ENCODE results near the gene LAMP5.

Gene LAMP5, protein sequence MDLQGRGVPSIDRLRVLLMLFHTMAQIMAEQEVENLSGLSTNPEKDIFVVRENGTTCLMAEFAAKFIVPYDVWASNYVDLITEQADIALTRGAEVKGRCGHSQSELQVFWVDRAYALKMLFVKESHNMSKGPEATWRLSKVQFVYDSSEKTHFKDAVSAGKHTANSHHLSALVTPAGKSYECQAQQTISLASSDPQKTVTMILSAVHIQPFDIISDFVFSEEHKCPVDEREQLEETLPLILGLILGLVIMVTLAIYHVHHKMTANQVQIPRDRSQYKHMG

DNA sequence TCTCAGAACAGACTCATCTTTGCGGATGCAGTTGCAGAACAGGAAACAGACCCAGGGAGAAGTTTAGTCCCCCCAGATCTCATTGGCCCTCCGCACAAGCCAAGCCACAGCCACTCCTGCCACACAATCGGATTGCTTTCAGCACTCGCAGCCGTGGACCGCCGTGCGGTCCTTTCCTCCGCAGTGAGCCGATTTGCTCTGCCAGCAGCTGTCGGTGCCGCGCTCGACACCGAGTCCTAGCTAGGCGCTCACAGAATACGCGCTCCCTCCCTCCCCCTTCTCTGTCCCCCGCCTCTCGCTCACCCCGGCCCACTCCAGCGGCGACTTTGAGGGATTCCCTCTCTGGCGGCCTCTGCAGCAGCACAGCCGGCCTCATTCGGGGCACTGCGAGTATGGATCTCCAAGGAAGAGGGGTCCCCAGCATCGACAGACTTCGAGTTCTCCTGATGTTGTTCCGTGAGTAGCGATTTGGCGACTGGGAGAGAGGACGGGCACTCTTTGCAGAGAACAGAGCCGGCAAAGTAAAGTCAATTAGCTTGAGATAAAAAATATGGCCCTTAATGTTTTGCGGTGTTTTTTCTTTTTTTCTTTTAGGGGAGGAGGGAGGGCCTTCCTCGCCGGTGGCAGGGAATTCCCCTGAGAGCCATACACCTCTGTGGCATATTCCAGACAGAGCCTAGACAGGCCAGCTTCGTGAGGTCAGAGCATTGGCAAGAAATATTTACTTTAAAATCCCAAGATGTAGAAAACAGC, at the start of gene LAMP5:
LAMP5 (plus strand) TSS at position 130 of the 753 bp plus-strand sequence; CDS start at position 393, 263 bp downstream.
- H3K4me3 ChIP-seq (ENCODE audit: low read depth, low read length), result peak within 1 kb of the TSS; percentile 74
- no peak for DNase-seq (ENCODE audit: low read depth)
- TF ChIP-seq, protein P1, sequence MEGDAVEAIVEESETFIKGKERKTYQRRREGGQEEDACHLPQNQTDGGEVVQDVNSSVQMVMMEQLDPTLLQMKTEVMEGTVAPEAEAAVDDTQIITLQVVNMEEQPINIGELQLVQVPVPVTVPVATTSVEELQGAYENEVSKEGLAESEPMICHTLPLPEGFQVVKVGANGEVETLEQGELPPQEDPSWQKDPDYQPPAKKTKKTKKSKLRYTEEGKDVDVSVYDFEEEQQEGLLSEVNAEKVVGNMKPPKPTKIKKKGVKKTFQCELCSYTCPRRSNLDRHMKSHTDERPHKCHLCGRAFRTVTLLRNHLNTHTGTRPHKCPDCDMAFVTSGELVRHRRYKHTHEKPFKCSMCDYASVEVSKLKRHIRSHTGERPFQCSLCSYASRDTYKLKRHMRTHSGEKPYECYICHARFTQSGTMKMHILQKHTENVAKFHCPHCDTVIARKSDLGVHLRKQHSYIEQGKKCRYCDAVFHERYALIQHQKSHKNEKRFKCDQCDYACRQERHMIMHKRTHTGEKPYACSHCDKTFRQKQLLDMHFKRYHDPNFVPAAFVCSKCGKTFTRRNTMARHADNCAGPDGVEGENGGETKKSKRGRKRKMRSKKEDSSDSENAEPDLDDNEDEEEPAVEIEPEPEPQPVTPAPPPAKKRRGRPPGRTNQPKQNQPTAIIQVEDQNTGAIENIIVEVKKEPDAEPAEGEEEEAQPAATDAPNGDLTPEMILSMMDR (IDR thresholded peaks at IDR 0.05; ENCODE audit: low read depth, low read length, missing control alignments), result no peak

DNA sequence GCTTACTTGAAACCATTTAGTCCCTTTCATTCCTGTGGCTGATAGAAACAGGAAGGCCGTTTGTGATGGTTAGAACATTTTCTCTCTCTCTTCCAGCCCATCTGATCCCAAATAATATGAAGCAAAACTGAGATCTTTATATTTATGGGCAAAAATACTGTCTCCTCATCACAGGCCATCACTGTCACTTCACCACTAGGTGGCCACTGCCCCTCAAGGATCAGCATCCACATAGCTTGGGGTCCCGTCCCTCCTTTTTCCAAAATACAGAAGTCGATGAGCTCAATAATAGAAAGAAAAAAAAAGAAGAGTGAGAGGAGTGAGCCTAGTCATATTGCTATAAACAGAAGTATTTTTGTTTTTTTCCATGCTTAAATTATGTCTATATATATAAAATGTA, 46.4 kb upstream of the LAMP5 start:
- TF ChIP-seq, protein P1 (IDR thresholded peaks at IDR 0.05; ENCODE audit: low read depth, low read length, missing control alignments), result peak; percentile 76
- no peak overlapping the region for H3K4me3 ChIP-seq (ENCODE audit: low read depth, low read length)
- no peak for DNase-seq (ENCODE audit: low read depth)

DNA sequence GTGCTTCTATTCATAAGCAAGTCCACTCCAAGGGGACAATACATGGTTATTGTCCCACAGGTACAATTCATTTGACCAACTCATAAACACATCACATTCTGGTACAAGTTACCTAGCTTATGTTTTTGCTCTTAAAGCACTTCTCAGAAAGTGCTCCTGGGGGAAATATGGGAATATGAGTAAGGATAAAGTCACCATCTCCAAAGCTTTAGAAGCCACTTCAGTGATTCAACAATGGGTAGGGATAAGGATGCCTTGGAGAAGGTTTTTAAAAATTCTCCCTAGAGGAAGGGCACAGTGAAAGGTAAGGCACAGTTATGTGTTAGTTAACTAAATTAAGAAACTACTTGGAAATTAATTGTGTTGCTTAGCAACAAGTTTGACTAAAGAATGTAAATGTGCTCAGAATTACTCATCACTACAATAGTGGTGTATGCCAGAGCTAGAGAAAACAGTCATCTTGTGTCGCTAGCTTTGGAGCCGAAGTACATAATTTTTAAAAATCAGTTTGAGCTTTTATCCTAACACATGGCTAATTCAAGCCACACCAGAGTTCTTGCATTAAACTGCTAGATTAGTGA, 39.5 kb upstream of the LAMP5 start:
- no peak overlapping the region for H3K4me3 ChIP-seq (ENCODE audit: low read depth, low read length)
- no peak for DNase-seq (ENCODE audit: low read depth)
- TF ChIP-seq, protein P1 (IDR thresholded peaks at IDR 0.05; ENCODE audit: low read depth, low read length, missing control alignments), result no peak

DNA sequence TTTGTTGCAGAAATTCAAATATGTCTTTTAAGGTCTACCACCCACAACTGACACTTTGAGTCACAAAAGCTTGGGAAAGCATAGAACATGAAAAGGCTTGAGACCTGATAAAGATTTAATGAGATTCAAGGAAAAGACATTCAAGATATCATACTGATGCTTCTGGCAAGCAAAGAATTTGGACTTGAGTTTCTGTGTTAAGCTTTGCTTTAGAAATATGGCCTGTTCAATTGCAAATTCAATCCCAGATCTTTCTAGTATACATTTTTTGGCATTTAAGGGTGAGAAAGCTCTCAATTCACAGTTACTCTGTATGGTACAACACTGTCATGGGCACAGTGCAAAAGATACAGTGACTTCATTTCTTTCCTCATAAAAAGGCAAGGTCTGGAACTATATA, 38.9 kb upstream of the LAMP5 start:
- no peak for DNase-seq (ENCODE audit: low read depth)
- TF ChIP-seq, protein P1 (IDR thresholded peaks at IDR 0.05; ENCODE audit: low read depth, low read length, missing control alignments), result no peak
- H3K4me3 ChIP-seq (ENCODE audit: low read depth, low read length), result no peak overlapping the region

DNA sequence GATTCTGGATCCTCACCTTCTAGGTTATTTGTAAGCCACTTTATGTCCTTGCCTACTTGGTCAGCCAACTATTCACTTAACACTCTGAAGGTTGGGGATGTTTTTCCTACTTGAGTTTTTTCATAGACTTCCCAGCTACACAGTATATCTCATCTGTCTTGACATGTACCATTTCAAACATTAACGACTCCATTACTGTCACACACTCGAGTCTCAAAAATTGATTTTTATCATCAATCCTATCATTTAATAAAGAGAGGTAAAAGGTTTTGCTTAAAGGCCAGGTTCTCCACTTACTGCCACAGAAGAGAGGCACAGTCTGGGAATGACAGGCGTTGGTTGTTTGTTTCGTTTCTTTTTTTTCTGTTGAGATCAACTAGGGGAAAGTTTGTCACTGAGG, 38.2 kb upstream of the LAMP5 start:
- DNase-seq (ENCODE audit: low read depth), result no peak
- TF ChIP-seq, protein P1 (IDR thresholded peaks at IDR 0.05; ENCODE audit: low read depth, low read length, missing control alignments), result no peak
- no peak overlapping the region for H3K4me3 ChIP-seq (ENCODE audit: low read depth, low read length)

DNA sequence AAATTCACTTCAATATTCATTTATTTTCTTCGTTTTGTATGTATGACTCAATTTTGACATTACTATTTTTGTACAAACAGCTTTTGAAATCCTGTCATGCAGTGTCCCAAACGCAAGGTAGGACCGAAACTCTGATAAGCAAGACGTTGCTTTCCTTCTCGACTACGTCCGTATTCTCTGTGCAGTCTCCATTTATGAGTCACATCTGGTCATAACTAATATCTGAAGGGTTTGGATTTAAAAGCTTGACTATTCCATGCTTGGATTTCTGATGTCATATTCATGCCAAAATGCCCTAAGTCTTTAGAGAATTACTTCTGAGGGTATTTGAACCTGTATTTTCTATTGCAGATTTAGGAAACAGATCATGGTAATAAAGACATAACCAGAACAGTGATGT, 37.8 kb upstream of the LAMP5 start:
- DNase-seq (ENCODE audit: low read depth), result no peak
- TF ChIP-seq, protein P1 (IDR thresholded peaks at IDR 0.05; ENCODE audit: low read depth, low read length, missing control alignments), result no peak
- no peak overlapping the region for H3K4me3 ChIP-seq (ENCODE audit: low read depth, low read length)

Measured in GM12864 (cell line).